SU-DHL-6 (cell line): ENCODE data around the gene NDUFA6.
"Not testable (repeated sequence)": the region's sequence is repeated elsewhere in the genome, so short reads cannot be mapped to it uniquely, and the experiment has no call there.

ENCODE experiments used
- H2AFZ ChIP-seq: fragments of 200-600 bp; sonication (generic); 2 replicates; pipeline ENCODE4 v1.6.1; 2014; ENCODE audit warnings: low read depth, mild to moderate bottlenecking, moderate library complexity, mixed read lengths, antibody characterized with exemption, low read length; ENCODE audit not compliant: severe bottlenecking
- H3F3A ChIP-seq: fragments of 200-600 bp; shearing (Covaris generic); 2 replicates; pipeline ENCODE4 v1.6.0; 2016; ENCODE audit warnings: antibody characterized with exemption, mild to moderate bottlenecking; ENCODE audit not compliant: insufficient read depth
- H3K27ac ChIP-seq: fragments of 200-600 bp; sonication (generic); 2 replicates; pipeline ENCODE4 v1.5.1; 2016; ENCODE audit warnings: low read depth, mild to moderate bottlenecking, low read length, moderate library complexity, mixed read lengths
- H3K27me3 ChIP-seq: fragments of 200-600 bp; sonication (generic), shearing (Covaris generic); 2 replicates; pipeline ENCODE4 v1.6.0; 2014; ENCODE audit warnings: mild to moderate bottlenecking, low read length
- H3K36me3 ChIP-seq: fragments of 200-600 bp; sonication (generic); 2 replicates; pipeline ENCODE4 v1.6.1; 2014; ENCODE audit warnings: mild to moderate bottlenecking, low read length, mixed read lengths
- H3K4me2 ChIP-seq: fragments of 300-600, 200-600 bp; shearing (Covaris generic), sonication (generic); 2 replicates; pipeline ENCODE4 v1.6.0; 2014; ENCODE audit warnings: low read length, low read depth, mild to moderate bottlenecking; ENCODE audit not compliant: poor library complexity, severe bottlenecking
- H3K4me3 ChIP-seq: fragments of 200-600 bp; sonication (generic); 2 replicates; pipeline ENCODE4 v1.5.1; 2014; ENCODE audit warnings: antibody characterized with exemption, low read length, mild to moderate bottlenecking, mixed read lengths; ENCODE audit not compliant: insufficient read depth, poor library complexity, severe bottlenecking
- H3K79me2 ChIP-seq: fragments of 200-600 bp; sonication (generic); 2 replicates; pipeline ENCODE4 v1.6.1; 2014; ENCODE audit warnings: mild to moderate bottlenecking, low read length, moderate library complexity; ENCODE audit not compliant: insufficient read depth
- H3K9ac ChIP-seq: fragments of 200-600 bp; sonication (generic); 2 replicates; pipeline ENCODE4 v1.7.0; 2014; ENCODE audit warnings: mild to moderate bottlenecking, low read length
- H3K9me2 ChIP-seq: fragments of 200-600 bp; sonication (generic); replicated peaks from 2 replicates; pipeline ENCODE4 v1.6.1; 2014; ENCODE audit warnings: low read length; ENCODE audit not compliant: insufficient read depth
- H3K9me3 ChIP-seq: fragments of 200-600 bp; sonication (generic); 2 replicates; pipeline ENCODE4 v1.6.1; 2014; ENCODE audit warnings: low read length, mixed read lengths; ENCODE audit not compliant: insufficient read depth
- H4K20me1 ChIP-seq: fragments of 200-600 bp; sonication (generic); 2 replicates; pipeline ENCODE4 v1.6.1; 2014; ENCODE audit warnings: low read depth, mild to moderate bottlenecking, antibody characterized with exemption, low read length, moderate library complexity, mixed read lengths
- CTCF ChIP-seq: fragments of 200-600 bp; sonication (generic); IDR thresholded peaks from one replicate; pipeline ENCODE4 v1.5.1; 2017; ENCODE audit warnings: antibody characterized with exemption, mild to moderate bottlenecking, low read length, moderate library complexity; ENCODE audit not compliant: insufficient read depth, poor library complexity, severe bottlenecking
- EZH2phosphoT487 ChIP-seq: fragments of 200-600 bp; sonication (generic), shearing (Covaris generic); conservative IDR thresholded peaks from 2 replicates; pipeline ENCODE4 v1.6.1; 2018; ENCODE audit warnings: mild to moderate bottlenecking, antibody characterized with exemption, low read length, moderate library complexity, mixed read lengths

The NDUFA6 gene

GRCh38 chr22:42114721-42115120 lies 24.1 kb upstream of the NDUFA6 start:
- H2AFZ ChIP-seq = no peak overlapping the region
- no peak for TF ChIP-seq EZH2phosphoT487
- peak; percentile 13 for TF ChIP-seq CTCF
- H3K9me2 ChIP-seq = no peaks in the 10 kb centered on the region
- H3K9ac ChIP-seq = no peak overlapping the region
- peaks cover 12% of the 10 kb centered on the region; the same call in 1 of the 2 replicates for H3K9me3 ChIP-seq
- H3K4me3 ChIP-seq = no peak overlapping the region
- 0 out of 2 replicates have a peak, but pooled peaks cover under 1% of the 10 kb centered on the region for H3F3A ChIP-seq
- H3K4me2 ChIP-seq = no peak overlapping the region
- no peaks in the 10 kb centered on the region for H3K36me3 ChIP-seq
- no peaks in the 10 kb centered on the region for H4K20me1 ChIP-seq
- no peaks in the 10 kb centered on the region for H3K79me2 ChIP-seq
- no peaks in the 10 kb centered on the region for H3K27me3 ChIP-seq
- no peak overlapping the region for H3K27ac ChIP-seq

DNA sequence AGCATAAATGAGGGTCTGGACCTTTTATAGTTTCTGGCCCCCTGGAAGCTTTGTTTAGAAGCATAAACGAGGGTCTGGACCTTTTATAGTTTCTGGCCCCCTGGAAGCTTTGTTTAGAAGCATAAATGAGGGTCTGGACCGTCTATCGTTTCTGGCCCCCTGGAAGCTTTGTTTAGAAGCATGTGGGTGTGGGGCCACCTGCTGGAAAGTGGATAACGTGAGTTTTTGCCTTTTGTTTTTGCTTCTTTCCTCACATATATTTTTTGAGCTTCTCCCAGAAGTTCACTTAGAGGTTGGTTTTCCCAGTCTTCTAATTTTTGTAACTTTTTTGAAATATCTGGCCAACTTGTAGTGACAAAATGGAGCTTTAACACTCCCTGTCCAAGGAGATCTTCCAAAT lies 22.2 kb upstream of the NDUFA6 start:
- not testable (repeated sequence) for H3F3A ChIP-seq, H4K20me1 ChIP-seq, H3K4me2 ChIP-seq, H3K36me3 ChIP-seq, H3K9ac ChIP-seq, H3K27ac ChIP-seq, H2AFZ ChIP-seq, H3K27me3 ChIP-seq, H3K79me2 ChIP-seq, H3K9me2 ChIP-seq, H3K4me3 ChIP-seq
- H3K9me3 ChIP-seq = peaks cover 12% of the 10 kb centered on the region; the same call in 1 of the 2 replicates

DNA sequence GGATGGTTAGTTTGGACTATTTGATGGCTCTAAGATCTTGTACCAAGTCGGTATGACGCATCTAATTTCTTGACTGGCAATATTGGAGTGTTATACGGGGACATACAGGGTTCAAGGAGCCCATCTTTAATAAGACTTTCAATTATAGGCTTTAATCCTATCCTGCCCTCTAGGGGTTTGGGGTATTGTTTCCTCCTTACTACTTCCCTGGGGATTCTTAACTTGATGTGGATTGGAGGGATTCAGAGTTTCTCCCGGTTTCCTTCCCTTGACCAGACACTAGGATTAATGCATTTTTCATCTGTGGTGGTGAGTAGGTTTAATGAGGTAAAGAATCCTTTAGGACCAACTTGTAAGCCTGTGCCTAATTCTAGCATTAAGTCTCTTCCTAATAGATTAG lies 21.2 kb upstream of the NDUFA6 start:
- Histone ChIP-seq H3F3A (no peaks in the 10 kb centered on the region), H3K9me2 (no peaks in the 10 kb centered on the region), H3K4me3 (no peak overlapping the region), H3K9me3 (peaks cover 12% of the 10 kb centered on the region; the same call in 1 of the 2 replicates), H2AFZ (no peak overlapping the region), H3K9ac (no peak overlapping the region), H3K4me2 (no peak overlapping the region), H3K27ac (no peak overlapping the region), H3K79me2 (no peaks in the 10 kb centered on the region), H3K36me3 (no peaks in the 10 kb centered on the region), H4K20me1 (no peaks in the 10 kb centered on the region), H3K27me3 (no peaks in the 10 kb centered on the region)
- TF ChIP-seq CTCF = no peak
- no peak for TF ChIP-seq EZH2phosphoT487

DNA sequence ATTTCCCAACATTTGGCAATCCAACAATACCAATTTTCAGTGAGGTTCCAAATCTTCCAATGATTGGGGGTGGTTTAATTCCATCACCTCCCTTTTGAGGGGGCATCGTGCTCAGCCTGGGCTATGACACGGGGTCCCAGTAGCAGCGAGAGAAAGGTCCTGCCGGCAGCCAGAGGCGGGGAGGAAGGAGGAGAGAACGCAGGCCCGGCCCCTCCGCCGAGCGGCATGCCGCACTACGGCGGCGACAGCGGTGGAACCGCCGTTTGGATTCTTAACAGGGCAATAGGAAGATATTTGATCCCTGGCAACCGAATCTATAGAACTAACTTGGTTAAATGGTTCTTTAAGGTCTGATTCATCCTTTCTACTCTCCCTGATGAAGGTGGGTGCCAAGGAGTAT lies 18.3 kb upstream of the NDUFA6 start:
- H3K79me2 ChIP-seq = no peaks in the 10 kb centered on the region
- H3K36me3 ChIP-seq = no peaks in the 10 kb centered on the region
- H2AFZ ChIP-seq = no peak overlapping the region
- H3K27me3 ChIP-seq = no peaks in the 10 kb centered on the region
- no peaks in the 10 kb centered on the region for H3K9me2 ChIP-seq
- no peak overlapping the region for H3K27ac ChIP-seq
- no peak overlapping the region for H3K9ac ChIP-seq
- no peak overlapping the region for H3K4me3 ChIP-seq
- no peak overlapping the region for H3K4me2 ChIP-seq
- H3K9me3 ChIP-seq = peaks cover 18% of the 10 kb centered on the region; the same call in 1 of the 2 replicates
- H3F3A ChIP-seq = no peaks in the 10 kb centered on the region
- H4K20me1 ChIP-seq = no peaks in the 10 kb centered on the region
- TF ChIP-seq CTCF = no peak

GRCh38 chr22:42104332-42104860 lies 13.8 kb upstream of the NDUFA6 start:
- H3K9ac ChIP-seq, H3K79me2 ChIP-seq, H2AFZ ChIP-seq, H3F3A ChIP-seq, H3K27me3 ChIP-seq, H3K4me2 ChIP-seq, H3K4me3 ChIP-seq, H3K27ac ChIP-seq, H3K9me2 ChIP-seq, H3K36me3 ChIP-seq, H4K20me1 ChIP-seq: not testable (repeated sequence)
- H3K9me3 ChIP-seq = peaks cover 29% of the 10 kb centered on the region
